ENCODE measurements around the gene RACK1. TPM values are rescaled to one million over a fixed set of nuclear protein-coding genes. Genes with fewer than 3 reads are reported as not detected.
"Not testable (repeated sequence)": the region's sequence is repeated elsewhere in the genome, so short reads cannot be mapped to it uniquely, and the experiment has no call there.

The RACK1 gene
- total and polyA plus RNA-seq, 2 donors = 2,214 to 4,509 TPM

- DNase-seq (ENCODE audit: low read depth in 6 of 9, low spot score in 9 of 9) = no peak
- Histone ChIP-seq H3K36me3 (ENCODE audit: control insufficient read depth in 2 of 2, insufficient read depth in 2 of 2, low read length in 1 of 2) (no peaks in the 10 kb centered on the region), H3K4me3 (ENCODE audit: low read length in 2 of 2) (no peak overlapping the region), H3K27ac (ENCODE audit: low read depth in 1 of 2, low read length in 1 of 2) (no peak overlapping the region), H3K4me1 (ENCODE audit: control insufficient read depth in 2 of 2, insufficient read depth in 2 of 2, low read length in 2 of 2) (peaks cover 14 to 19% of the 10 kb centered on the region in 2 donors), H3K9me3 (ENCODE audit: control insufficient read depth in 2 of 2, insufficient read depth in 1 of 2, low read length in 1 of 2) (peaks cover 0 to 6% of the 10 kb centered on the region in 2 donors), H3K27me3 (ENCODE audit: control insufficient read depth in 2 of 2, insufficient read depth in 1 of 2, low read length in 1 of 2) (peaks cover 7 to 88% of the 10 kb centered on the region in 2 donors)
- 84% methylated on average over 2 of the region's 2 CpGs for WGBS
Measured at GRCh38 chr5:181212934-181213333, 30.8 kb downstream of the RACK1 start.

DNA sequence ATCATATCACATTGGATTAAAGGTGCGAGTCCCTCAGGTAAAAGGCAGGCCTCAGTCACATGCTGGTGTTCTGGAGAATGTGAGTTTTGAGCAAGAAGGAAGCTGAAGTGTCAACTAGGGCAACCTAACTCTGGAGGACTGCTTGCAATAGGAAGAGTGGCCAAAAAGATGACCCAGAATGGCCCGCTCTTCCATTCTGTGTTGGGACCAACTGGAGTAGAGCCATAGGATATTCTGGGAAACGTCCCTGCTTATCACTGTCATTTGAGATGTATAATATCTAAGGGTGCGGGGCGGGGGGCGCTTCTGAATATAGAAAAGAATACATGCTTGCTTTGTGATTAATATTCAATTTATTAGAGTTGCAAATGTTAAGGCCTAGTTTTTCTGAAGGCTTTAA lies 31.6 kb downstream of the RACK1 start:
- Histone ChIP-seq H3K4me1 (ENCODE audit: control insufficient read depth in 2 of 2, insufficient read depth in 2 of 2, low read length in 2 of 2) (peaks cover 8 to 14% of the 10 kb centered on the region in 2 donors), H3K9me3 (ENCODE audit: control insufficient read depth in 2 of 2, insufficient read depth in 1 of 2, low read length in 1 of 2) (peaks cover 0 to 6% of the 10 kb centered on the region in 2 donors), H3K27ac (ENCODE audit: low read depth in 1 of 2, low read length in 1 of 2) (no peak overlapping the region), H3K36me3 (ENCODE audit: control insufficient read depth in 2 of 2, insufficient read depth in 2 of 2, low read length in 1 of 2) (no peaks in the 10 kb centered on the region), H3K4me3 (ENCODE audit: low read length in 2 of 2) (no peak overlapping the region), H3K27me3 (ENCODE audit: control insufficient read depth in 2 of 2, insufficient read depth in 1 of 2, low read length in 1 of 2) (peaks cover 5 to 88% of the 10 kb centered on the region in 2 donors)
- 97% methylated on average over 6 of the region's 6 CpGs for WGBS
- no peak for DNase-seq (ENCODE audit: low read depth in 6 of 9, low spot score in 9 of 9)

- Histone ChIP-seq H3K4me1 (ENCODE audit: control insufficient read depth in 2 of 2, insufficient read depth in 2 of 2, low read length in 2 of 2) (peaks cover 13 to 14% of the 10 kb centered on the region in 2 donors), H3K36me3 (ENCODE audit: control insufficient read depth in 2 of 2, insufficient read depth in 2 of 2, low read length in 1 of 2) (no peaks in the 10 kb centered on the region), H3K27ac (ENCODE audit: low read depth in 1 of 2, low read length in 1 of 2) (no peak overlapping the region), H3K27me3 (ENCODE audit: control insufficient read depth in 2 of 2, insufficient read depth in 1 of 2, low read length in 1 of 2) (peaks cover 10 to 88% of the 10 kb centered on the region in 2 donors), H3K9me3 (ENCODE audit: control insufficient read depth in 2 of 2, insufficient read depth in 1 of 2, low read length in 1 of 2) (peaks cover 0 to 6% of the 10 kb centered on the region in 2 donors), H3K4me3 (ENCODE audit: low read length in 2 of 2) (no peak overlapping the region)
- peak in 2 of 9 donors; percentile 44 to 61 for DNase-seq (ENCODE audit: low read depth in 6 of 9, low spot score in 9 of 9)
- WGBS = 47% methylated on average over 7 of the region's 7 CpGs
Measured at GRCh38 chr5:181211208-181211607, 32.5 kb downstream of the RACK1 start.

GRCh38 chr5:181210698-181211097 lies 33.0 kb downstream of the RACK1 start:
- DNase-seq (ENCODE audit: low read depth in 6 of 9, low spot score in 9 of 9); H3K36me3 ChIP-seq (ENCODE audit: control insufficient read depth in 2 of 2, insufficient read depth in 2 of 2, low read length in 1 of 2); H3K27ac ChIP-seq (ENCODE audit: low read depth in 1 of 2, low read length in 1 of 2); H3K9me3 ChIP-seq (ENCODE audit: control insufficient read depth in 2 of 2, insufficient read depth in 1 of 2, low read length in 1 of 2); H3K4me3 ChIP-seq (ENCODE audit: low read length in 2 of 2): not testable (repeated sequence)
- Histone ChIP-seq H3K27me3 (ENCODE audit: control insufficient read depth in 2 of 2, insufficient read depth in 1 of 2, low read length in 1 of 2) (peaks cover 12 to 88% of the 10 kb centered on the region in 2 donors), H3K4me1 (ENCODE audit: control insufficient read depth in 2 of 2, insufficient read depth in 2 of 2, low read length in 2 of 2) (peaks cover 8 to 16% of the 10 kb centered on the region in 2 donors)
- 92% methylated on average over 17 of the region's 17 CpGs for WGBS

- DNase-seq (ENCODE audit: low read depth in 6 of 9, low spot score in 9 of 9); H3K36me3 ChIP-seq (ENCODE audit: control insufficient read depth in 2 of 2, insufficient read depth in 2 of 2, low read length in 1 of 2); H3K27ac ChIP-seq (ENCODE audit: low read depth in 1 of 2, low read length in 1 of 2); H3K4me3 ChIP-seq (ENCODE audit: low read length in 2 of 2): not testable (repeated sequence)
- Histone ChIP-seq H3K4me1 (ENCODE audit: control insufficient read depth in 2 of 2, insufficient read depth in 2 of 2, low read length in 2 of 2) (peaks cover 8 to 22% of the 10 kb centered on the region in 2 donors), H3K27me3 (ENCODE audit: control insufficient read depth in 2 of 2, insufficient read depth in 1 of 2, low read length in 1 of 2) (peaks cover 16 to 93% of the 10 kb centered on the region in 2 donors), H3K9me3 (ENCODE audit: control insufficient read depth in 2 of 2, insufficient read depth in 1 of 2, low read length in 1 of 2) (peaks cover 0 to 11% of the 10 kb centered on the region in 2 donors)
- 91% methylated on average over 11 of the region's 11 CpGs for WGBS
Measured at GRCh38 chr5:181210148-181210547, 33.6 kb downstream of the RACK1 start.

GRCh38 chr5:181209006-181209405 lies 34.7 kb downstream of the RACK1 start:
- peaks cover 25 to 95% of the 10 kb centered on the region in 2 donors for H3K27me3 ChIP-seq (ENCODE audit: control insufficient read depth in 2 of 2, insufficient read depth in 1 of 2, low read length in 1 of 2)
- H3K4me3 ChIP-seq (ENCODE audit: low read length in 2 of 2); H3K27ac ChIP-seq (ENCODE audit: low read depth in 1 of 2, low read length in 1 of 2); H3K9me3 ChIP-seq (ENCODE audit: control insufficient read depth in 2 of 2, insufficient read depth in 1 of 2, low read length in 1 of 2); DNase-seq (ENCODE audit: low read depth in 6 of 9, low spot score in 9 of 9); H3K36me3 ChIP-seq (ENCODE audit: control insufficient read depth in 2 of 2, insufficient read depth in 2 of 2, low read length in 1 of 2): not testable (repeated sequence)
- H3K4me1 ChIP-seq (ENCODE audit: control insufficient read depth in 2 of 2, insufficient read depth in 2 of 2, low read length in 2 of 2) = peaks cover 15 to 29% of the 10 kb centered on the region in 2 donors
- 87% methylated on average over 24 of the region's 24 CpGs for WGBS

- H3K27ac ChIP-seq (ENCODE audit: low read depth in 1 of 2, low read length in 1 of 2) = no peak overlapping the region
- H3K36me3 ChIP-seq (ENCODE audit: control insufficient read depth in 2 of 2, insufficient read depth in 2 of 2, low read length in 1 of 2) = no peaks in the 10 kb centered on the region
- peaks cover 36 to 95% of the 10 kb centered on the region in 2 donors for H3K27me3 ChIP-seq (ENCODE audit: control insufficient read depth in 2 of 2, insufficient read depth in 1 of 2, low read length in 1 of 2)
- peaks cover 15 to 34% of the 10 kb centered on the region in 2 donors for H3K4me1 ChIP-seq (ENCODE audit: control insufficient read depth in 2 of 2, insufficient read depth in 2 of 2, low read length in 2 of 2)
- DNase-seq (ENCODE audit: low read depth in 6 of 9, low spot score in 9 of 9) = no peak
- 50% methylated on average over 3 of the region's 3 CpGs for WGBS
- H3K4me3 ChIP-seq (ENCODE audit: low read length in 2 of 2) = no peak overlapping the region
- peaks cover 0 to 9% of the 10 kb centered on the region in 2 donors for H3K9me3 ChIP-seq (ENCODE audit: control insufficient read depth in 2 of 2, insufficient read depth in 1 of 2, low read length in 1 of 2)
Measured at GRCh38 chr5:181207960-181208253, 35.8 kb downstream of the RACK1 start.

- under 1% methylated on average over 36 of the region's 36 CpGs for WGBS
- Histone ChIP-seq H3K27ac (ENCODE audit: low read depth in 1 of 2, low read length in 1 of 2) (no peak overlapping the region), H3K27me3 (ENCODE audit: control insufficient read depth in 2 of 2, insufficient read depth in 1 of 2, low read length in 1 of 2) (peaks cover 39 to 95% of the 10 kb centered on the region in 2 donors), H3K4me1 (ENCODE audit: control insufficient read depth in 2 of 2, insufficient read depth in 2 of 2, low read length in 2 of 2) (peaks cover 15 to 34% of the 10 kb centered on the region in 2 donors), H3K4me3 (ENCODE audit: low read length in 2 of 2) (peak overlapping the region; percentile 38 to 53), H3K36me3 (ENCODE audit: control insufficient read depth in 2 of 2, insufficient read depth in 2 of 2, low read length in 1 of 2) (no peaks in the 10 kb centered on the region), H3K9me3 (ENCODE audit: control insufficient read depth in 2 of 2, insufficient read depth in 1 of 2, low read length in 1 of 2) (peaks cover 0 to 9% of the 10 kb centered on the region in 2 donors)
- DNase-seq (ENCODE audit: low read depth in 6 of 9, low spot score in 9 of 9) = peak in 3 of 9 donors; percentile 45 to 68 (median 49)
Measured at GRCh38 chr5:181207214-181207959, 36.3 kb downstream of the RACK1 start.

GRCh38 chr5:181205761-181206649 lies 37.7 kb downstream of the RACK1 start:
- peak overlapping the region; percentile 38 to 53 for H3K4me3 ChIP-seq (ENCODE audit: low read length in 2 of 2)
- no peak overlapping the region for H3K27ac ChIP-seq (ENCODE audit: low read depth in 1 of 2, low read length in 1 of 2)
- peaks cover 0 to 9% of the 10 kb centered on the region in 2 donors for H3K9me3 ChIP-seq (ENCODE audit: control insufficient read depth in 2 of 2, insufficient read depth in 1 of 2, low read length in 1 of 2)
- peak in 2 of 9 donors; percentile 34 to 48 for DNase-seq (ENCODE audit: low read depth in 6 of 9, low spot score in 9 of 9)
- WGBS = 2% methylated on average over 37 of the region's 37 CpGs
- H3K4me1 ChIP-seq (ENCODE audit: control insufficient read depth in 2 of 2, insufficient read depth in 2 of 2, low read length in 2 of 2) = peaks cover 15 to 34% of the 10 kb centered on the region in 2 donors
- H3K36me3 ChIP-seq (ENCODE audit: control insufficient read depth in 2 of 2, insufficient read depth in 2 of 2, low read length in 1 of 2) = no peaks in the 10 kb centered on the region
- H3K27me3 ChIP-seq (ENCODE audit: control insufficient read depth in 2 of 2, insufficient read depth in 1 of 2, low read length in 1 of 2) = peaks cover 52 to 97% of the 10 kb centered on the region in 2 donors

Measured in thymus (tissue), 11 donors.